ENCODE measurements around the gene MYCN.
"Not testable (repeated sequence)": the region's sequence is repeated elsewhere in the genome, so short reads cannot be mapped to it uniquely, and the experiment has no call there.

MYCN gene

GRCh38 chr2:15908371-15908770 is 32.0 kb upstream of the MYCN start:
- DNase-seq: no peak

GRCh38 chr2:15909157-15909556 is 31.2 kb upstream of the MYCN start:
- no peak for DNase-seq

GRCh38 chr2:15909736-15910135 is 30.6 kb upstream of the MYCN start:
- DNase-seq: no peak

GRCh38 chr2:15911270-15911669 is 29.1 kb upstream of the MYCN start:
- DNase-seq: not testable (repeated sequence)

- no peak for DNase-seq
Observed at GRCh38 chr2:15911686-15912085, 28.7 kb upstream of the MYCN start.

- DNase-seq: no peak
Observed at GRCh38 chr2:15912203-15912602, 28.1 kb upstream of the MYCN start.

- DNase-seq: no peak
Observed at GRCh38 chr2:15913146-15913545, 27.2 kb upstream of the MYCN start.

- DNase-seq: no peak
Observed at GRCh38 chr2:15914596-15915385, 25.6 kb upstream of the MYCN start.

- not testable (repeated sequence) for DNase-seq
Observed at GRCh38 chr2:15915546-15915945, 24.8 kb upstream of the MYCN start.

GRCh38 chr2:15916336-15916735 is 24.0 kb upstream of the MYCN start:
- DNase-seq: no peak

- DNase-seq: no peak
Observed at GRCh38 chr2:15918761-15919356, 21.5 kb upstream of the MYCN start.

GRCh38 chr2:15919716-15920434 is 20.5 kb upstream of the MYCN start:
- DNase-seq: no peak

- DNase-seq: no peak
Observed at GRCh38 chr2:15920696-15921095, 19.7 kb upstream of the MYCN start.

- no peak for DNase-seq
Observed at GRCh38 chr2:15923597-15923996, 16.8 kb upstream of the MYCN start.

- no peak for DNase-seq
Observed at GRCh38 chr2:15925819-15926218, 14.5 kb upstream of the MYCN start.

GRCh38 chr2:15926252-15926651 is 14.1 kb upstream of the MYCN start:
- no peak for DNase-seq

- no peak for DNase-seq
Observed at GRCh38 chr2:15927551-15928218, 12.7 kb upstream of the MYCN start.

GRCh38 chr2:15929008-15929407 is 11.3 kb upstream of the MYCN start:
- not testable (repeated sequence) for DNase-seq

GRCh38 chr2:15929861-15930260 is 10.5 kb upstream of the MYCN start:
- DNase-seq: no peak

GRCh38 chr2:15930589-15931318 is 9.6 kb upstream of the MYCN start:
- DNase-seq: no peak

GRCh38 chr2:15931319-15931890 is 8.9 kb upstream of the MYCN start:
- DNase-seq: no peak

- no peak for DNase-seq
Observed at GRCh38 chr2:15931950-15932349, 8.4 kb upstream of the MYCN start.
